Retinal pigment epithelial cell (primary cell): ENCODE measurements around the gene LHPP.

Source experiments
- DNase-seq: peaks from one replicate; pipeline ENCODE4 v3.0.0-alpha.2; 2010; ENCODE audit warnings: low read depth
- H3K4me3 ChIP-seq: 2 replicates; pipeline ENCODE4 v1.5.1; 2011; ENCODE audit warnings: mild to moderate bottlenecking, low read length, control low read depth, moderate library complexity
- TF ChIP-seq, protein P1 (sequence below): conservative IDR thresholded peaks from 2 replicates; pipeline ENCODE4 v1.5.1; 2011; ENCODE audit warnings: low read depth, low read length, control low read depth, inconsistent platforms

The LHPP gene

DNA sequence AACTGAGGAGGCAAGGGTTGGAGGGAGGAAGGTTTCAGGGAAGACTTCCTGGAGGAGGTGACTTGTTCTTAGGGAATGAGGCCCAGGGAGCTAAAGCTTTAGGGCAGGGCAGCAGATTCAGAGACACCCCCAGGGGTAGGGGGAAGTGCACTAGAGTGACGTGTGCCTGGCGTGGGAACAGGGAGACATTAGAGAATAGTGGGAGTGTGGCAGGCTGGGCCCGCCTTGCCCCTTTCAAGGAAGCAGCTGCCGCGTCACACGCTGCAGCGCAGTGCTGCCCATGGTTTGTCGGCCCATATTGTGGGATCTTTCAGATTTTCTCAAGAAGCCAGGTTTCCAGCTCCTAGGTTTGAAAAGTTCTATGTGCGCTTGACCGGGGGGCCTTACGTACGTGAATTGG lies 139.4 kb downstream of the LHPP start:
- DNase-seq = no peak
- TF ChIP-seq, protein P1, sequence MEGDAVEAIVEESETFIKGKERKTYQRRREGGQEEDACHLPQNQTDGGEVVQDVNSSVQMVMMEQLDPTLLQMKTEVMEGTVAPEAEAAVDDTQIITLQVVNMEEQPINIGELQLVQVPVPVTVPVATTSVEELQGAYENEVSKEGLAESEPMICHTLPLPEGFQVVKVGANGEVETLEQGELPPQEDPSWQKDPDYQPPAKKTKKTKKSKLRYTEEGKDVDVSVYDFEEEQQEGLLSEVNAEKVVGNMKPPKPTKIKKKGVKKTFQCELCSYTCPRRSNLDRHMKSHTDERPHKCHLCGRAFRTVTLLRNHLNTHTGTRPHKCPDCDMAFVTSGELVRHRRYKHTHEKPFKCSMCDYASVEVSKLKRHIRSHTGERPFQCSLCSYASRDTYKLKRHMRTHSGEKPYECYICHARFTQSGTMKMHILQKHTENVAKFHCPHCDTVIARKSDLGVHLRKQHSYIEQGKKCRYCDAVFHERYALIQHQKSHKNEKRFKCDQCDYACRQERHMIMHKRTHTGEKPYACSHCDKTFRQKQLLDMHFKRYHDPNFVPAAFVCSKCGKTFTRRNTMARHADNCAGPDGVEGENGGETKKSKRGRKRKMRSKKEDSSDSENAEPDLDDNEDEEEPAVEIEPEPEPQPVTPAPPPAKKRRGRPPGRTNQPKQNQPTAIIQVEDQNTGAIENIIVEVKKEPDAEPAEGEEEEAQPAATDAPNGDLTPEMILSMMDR = no peak
- H3K4me3 ChIP-seq = no peak overlapping the region

DNA sequence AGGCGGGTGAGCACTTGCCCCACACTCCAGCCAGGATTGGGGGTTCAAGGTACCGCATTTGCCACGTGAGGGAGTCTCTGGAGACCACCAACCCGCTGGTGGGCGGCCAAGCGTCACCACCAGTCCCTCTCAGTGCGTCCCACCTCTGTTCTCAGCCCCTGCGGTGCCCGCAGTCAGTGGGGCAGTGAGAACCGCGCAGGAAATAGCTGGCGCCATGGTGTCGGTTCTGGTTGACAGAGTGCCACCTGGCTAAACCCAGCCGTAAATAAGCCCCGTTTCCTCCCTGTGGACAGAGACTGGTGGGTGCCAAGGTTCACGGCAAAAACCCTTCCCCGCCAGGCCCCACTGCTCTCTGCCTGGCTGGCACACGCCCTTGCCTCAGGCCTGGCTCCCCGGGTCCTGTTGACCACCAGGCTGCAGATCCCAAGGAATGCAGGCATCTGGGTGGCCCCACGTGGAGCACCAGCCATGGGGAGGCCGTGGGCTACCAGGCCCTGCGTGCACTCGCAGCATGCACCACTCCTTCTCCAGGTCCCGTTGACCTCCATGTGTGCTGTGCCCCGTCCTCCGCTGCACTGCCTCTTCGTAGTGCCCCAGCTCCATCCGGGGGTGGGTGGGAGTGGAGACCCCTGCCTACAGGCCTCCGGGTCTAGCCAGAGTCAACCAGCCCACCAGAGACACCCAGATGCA lies 140.0 kb downstream of the LHPP start:
- DNase-seq = no peak
- H3K4me3 ChIP-seq = no peak overlapping the region
- TF ChIP-seq, protein P1 = no peak

- no peak overlapping the region for H3K4me3 ChIP-seq
- DNase-seq = no peak
- TF ChIP-seq, protein P1 = no peak
Observed at GRCh38 chr10:124602121-124602561, 140.5 kb downstream of the LHPP start.

DNA sequence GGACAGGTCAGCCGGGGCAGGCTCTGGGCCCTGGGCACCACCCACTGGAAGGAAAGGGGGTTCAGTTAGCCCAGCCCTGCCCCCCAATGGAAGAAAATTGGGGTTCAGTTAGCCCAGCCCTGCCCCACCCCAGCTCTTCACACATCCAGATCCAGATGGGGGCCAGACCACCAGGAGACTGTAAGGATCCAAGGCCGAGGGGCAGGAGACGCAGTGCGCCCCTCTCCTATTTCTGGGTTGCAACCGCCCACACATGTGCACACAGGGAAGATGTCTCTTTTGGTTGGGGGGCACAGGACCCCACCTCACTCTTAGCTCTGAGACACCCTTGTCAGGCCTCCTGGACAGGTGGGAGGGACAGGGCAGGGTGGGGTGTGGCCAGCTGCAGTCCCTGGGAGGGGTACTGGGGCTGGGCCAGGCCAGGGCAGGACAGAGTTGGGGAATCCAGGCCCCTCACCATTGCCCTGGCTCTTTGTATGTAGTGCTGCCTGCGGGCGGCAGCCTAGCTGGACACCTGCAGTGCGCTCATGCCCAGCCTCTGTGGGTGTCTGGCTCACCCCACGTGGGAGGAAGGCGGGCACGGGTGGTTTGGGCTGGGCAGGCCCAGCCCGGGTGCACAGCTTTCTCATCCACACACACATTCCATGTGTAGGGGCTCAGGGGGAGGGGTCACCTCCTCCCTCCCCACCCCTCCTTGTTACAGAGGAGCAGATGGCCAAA lies 141.2 kb downstream of the LHPP start:
- DNase-seq = no peak

GRCh38 chr10:124603376-124604213 lies 142.0 kb downstream of the LHPP start:
- TF ChIP-seq, protein P1 = no peak
- DNase-seq = no peak

More for the DNA sequence above, 141.2 kb downstream of the LHPP start:
- TF ChIP-seq, protein P1 = no peak
- no peak overlapping the region for H3K4me3 ChIP-seq

GRCh38 chr10:124604214-124605000 lies 142.8 kb downstream of the LHPP start:
- no peak for DNase-seq
- no peak overlapping the region for H3K4me3 ChIP-seq
- TF ChIP-seq, protein P1 = no peak

More at GRCh38 chr10:124603376-124604213, 142.0 kb downstream of the LHPP start:
- H3K4me3 ChIP-seq = no peak overlapping the region
